Fibroblast of lung (primary cell): Measurements from ENCODE around the gene WDR27.

Experiments
- CTCF ChIP-seq, 2 donors: IDR thresholded peaks in 1 of 2; conservative IDR thresholded peaks in 1 of 2; 1 replicate in 1 of 2; 2 replicates in 1 of 2; pipeline ENCODE4 v1.5.1; 2011 to 2012; ENCODE audit warnings: low read length in 2 of 2, control low read depth in 1 of 2, inconsistent platforms in 1 of 2, low read depth in 1 of 2, mild to moderate bottlenecking in 1 of 2
- EZH2 ChIP-seq: IDR thresholded peaks from 2 replicates; pipeline ENCODE4 v1.5.1; 2012; ENCODE audit warnings: low read length, control low read depth, mild to moderate bottlenecking; ENCODE audit errors: missing control alignments

- TF ChIP-seq CTCF (conservative IDR thresholded peaks at IDR 0.05 in 1 of 2, IDR thresholded peaks at IDR 0.05 in 1 of 2; ENCODE audit: low read depth in 1 of 2, low read length in 2 of 2) (no peak), EZH2 (no peak)
Observed at GRCh38 chr6:169577236-169577635, 124.6 kb downstream of the WDR27 start.
